K562 (cell line): ENCODE measurements around the gene LONRF3. TPM values are rescaled to one million over a fixed set of nuclear protein-coding genes. Genes with fewer than 3 reads are reported as not detected.

ENCODE experiments used
- ATAC-seq: fragments of 200-7000 bp; cut with Tn5 transposase; 3 replicates; pipeline ENCODE4 v1.9.1; 2020; ENCODE audit warnings: moderate library complexity
- BruUV-seq: library from RNA; stranded (reverse); fragments of 400-500 nt; replicated peaks from 2 replicates; lab custom pipeline; 2021; lab: Mats Ljungman, UMichigan
- CTCF ChIA-PET: fragments of 300-600 bp; formaldehyde crosslinking; extraction: SDS; loops from one replicate; lab custom pipeline; 2021; ENCODE audit warnings: low intra/inter-chr PET ratio; lab: Yijun Ruan, JAX
- POLR2A ChIA-PET: fragments of 300-600, 350-650 bp; sonication (Branson Sonifier 250); formaldehyde crosslinking; extraction: SDS; loops from one replicate; lab custom pipeline; 2021; ENCODE audit warnings: antibody characterized with exemption, inconsistent platforms; lab: Yijun Ruan, JAX
- DNase-seq, 4 experiments: peaks; one replicate each; pipeline versions ENCODE4 v3.0.0 to v3.0.0-alpha.2; 2011 to 2018; ENCODE audit warnings: low spot score in 3 of 4, mixed read lengths in 3 of 4; ENCODE audit errors: extremely low read depth in 1 of 4
- FAIRE-seq: peaks from 2 replicates; lab custom pipeline; 2011; peaks lifted over from hg19 to GRCh38; lab: Jason Lieb, UNC
- H2AFZ ChIP-seq: 2 replicates; pipeline ENCODE4 v1.6.0; 2011; ENCODE audit warnings: low read depth, low read length, control low read depth, inconsistent platforms
- H3K27ac ChIP-seq: fragments of 200-600 bp; 3 replicates; pipeline ENCODE4 v1.8.0; 2011; ENCODE audit warnings: low read depth, mild to moderate bottlenecking, control low read depth, inconsistent platforms, low read length, moderate library complexity, mixed read lengths; ENCODE audit errors: extremely low read depth
- H3K27me3 ChIP-seq, 2 experiments: fragments of 300-600 bp in 1 of 2; 2 replicates in 1 of 2; 3 replicates in 1 of 2; pipeline versions ENCODE4 v1.6.0 to v1.8.0; 2011; ENCODE audit warnings: inconsistent platforms in 2 of 2, low read length in 2 of 2, mild to moderate bottlenecking in 1 of 2, mixed read lengths in 1 of 2, moderate library complexity in 1 of 2; ENCODE audit not compliant: control insufficient read depth in 2 of 2, insufficient read depth in 2 of 2
- H3K36me3 ChIP-seq: fragments of 300-600 bp; 3 replicates; pipeline ENCODE4 v1.8.0; 2011; ENCODE audit warnings: mild to moderate bottlenecking, low read length, inconsistent platforms; ENCODE audit not compliant: control insufficient read depth, insufficient read depth
- H3K4me1 ChIP-seq, 2 experiments: fragments of 200-600 bp in 1 of 2; replicated peaks in 1 of 2; 2 replicates in 1 of 2; 3 replicates in 1 of 2; pipeline versions ENCODE4 v1.5.1 to v1.8.0; 2011; ENCODE audit warnings: inconsistent platforms in 2 of 2, low read length in 2 of 2, mild to moderate bottlenecking in 1 of 2, mixed read lengths in 1 of 2, moderate library complexity in 1 of 2; ENCODE audit not compliant: control insufficient read depth in 2 of 2, insufficient read depth in 2 of 2
- H3K4me2 ChIP-seq: 2 replicates; pipeline ENCODE4 v1.6.1; 2011; ENCODE audit warnings: low read length, control low read depth, inconsistent platforms, mixed read lengths; ENCODE audit not compliant: insufficient read depth
- H3K4me3 ChIP-seq: fragments of 200-600 bp; sonication (generic), shearing (Covaris generic); 2 replicates; pipeline ENCODE4 v1.5.1; 2016; ENCODE audit warnings: control low read depth, inconsistent platforms
- H3K79me2 ChIP-seq: fragments of 200-600 bp; 3 replicates; pipeline ENCODE4 v1.8.0; 2011; ENCODE audit warnings: low read length, inconsistent platforms; ENCODE audit not compliant: control insufficient read depth, insufficient read depth
- H3K9ac ChIP-seq, 2 experiments: 2 replicates each; pipeline versions ENCODE4 v1.6.0 to v1.6.1; 2011; ENCODE audit warnings: low read depth in 2 of 2, low read length in 2 of 2, control low read depth in 1 of 2, inconsistent platforms in 1 of 2, mild to moderate bottlenecking in 1 of 2, mixed read lengths in 1 of 2; ENCODE audit not compliant: insufficient read depth in 1 of 2
- H3K9me1 ChIP-seq: one replicate; pipeline ENCODE4 v1.6.0; 2011; ENCODE audit warnings: inconsistent platforms, mild to moderate bottlenecking, low read length, moderate library complexity; ENCODE audit not compliant: control insufficient read depth, insufficient read depth
- H3K9me3 ChIP-seq: replicated peaks from 2 replicates; pipeline ENCODE4 v1.5.1; 2011; ENCODE audit warnings: low read depth, low read length, inconsistent platforms; ENCODE audit not compliant: control insufficient read depth, insufficient read depth
- H4K20me1 ChIP-seq: replicated peaks from 2 replicates; pipeline ENCODE4 v1.6.1; 2011; ENCODE audit warnings: low read length, inconsistent platforms, mixed read lengths; ENCODE audit not compliant: control insufficient read depth, insufficient read depth
- ARHGAP35 ChIP-seq: fragments of 450-650 bp; IDR thresholded peaks from 2 replicates; pipeline ENCODE4 v1.6.1; 2018; ENCODE audit not compliant: partially characterized antibody
- CCNT2 ChIP-seq: IDR thresholded peaks from 2 replicates; pipeline ENCODE4 v1.6.1; 2011; ENCODE audit warnings: borderline replicate concordance, low read depth, mild to moderate bottlenecking, moderate library complexity, mixed read lengths, low read length; ENCODE audit not compliant: insufficient read length; ENCODE audit errors: extremely low read depth
- POLR3G ChIP-seq: IDR thresholded peaks from 2 replicates; pipeline ENCODE4 v1.6.1; 2011; ENCODE audit not compliant: insufficient read length, insufficient replicate concordance; ENCODE audit errors: extremely low read depth
- ZNF24 ChIP-seq: fragments of 450-650 bp; IDR thresholded peaks from 2 replicates; pipeline ENCODE4 v1.6.1; 2016
- ZSCAN32 ChIP-seq: fragments of 450-650 bp; formaldehyde crosslinking; IDR thresholded peaks from 2 replicates; pipeline ENCODE4 v1.4.0; 2020; ENCODE audit warnings: mild to moderate bottlenecking, moderate library complexity
- WGBS: fragments of 100-300 bp; shearing (Covaris generic); methylation state at CpG from one replicate; pipeline ENCODE4 v1.1.6; 2016; ENCODE audit warnings: low coverage, mixed read lengths; ENCODE audit not compliant: insufficient coverage; ENCODE audit errors: missing lambda C conversion rate; 5-methylcytosine and 5-hydroxymethylcytosine counted together
- in situ Hi-C: fragments of 300-500 bp; cut with MboI; formaldehyde crosslinking; loops from 4 replicates; pipeline ENCODE4 v1.15.0; 2018; ENCODE audit warnings: inconsistent platforms, mixed read lengths
- intact Hi-C: fragments of 100-400 bp; cut with micrococcal nuclease; formaldehyde crosslinking; loops from 2 replicates; pipeline ENCODE4 v1.14.2; 2022
- polyA plus RNA-seq, 8 experiments: library from polyadenylated mRNA; depleted of rRNA in 4 of 8; stranded (reverse) in 5 of 8; unstranded in 3 of 8; fragments of >200 nt; fragmentation: Nextera tagmentation in 2 of 8; fragmentation: Illumina TruSeq in 1 of 8; extraction: Ambion mirVana in 2 of 8; extraction: Trizol in 1 of 8; gene quantifications; 2 replicates each; pipeline versions ENCODE4 v1.2.1 to v1.2.3, GENCODE V29; 2011 to 2014; ENCODE audit warnings: inconsistent platforms in 1 of 8, missing spikeins in 1 of 8
- total RNA-seq, 7 experiments: library from RNA; depleted of rRNA in 6 of 7; stranded (reverse); fragments of >200 nt in 6 of 7; fragmentation: Illumina TruSeq in 2 of 7; extraction: Trizol in 2 of 7; gene quantifications; 2 replicates each; pipeline versions ENCODE4 v1.2.1 to v1.2.3, GENCODE V29; 2011 to 2021; ENCODE audit warnings: low replicate concordance in 1 of 7
- TF ChIP-seq, protein P1 (sequence below): sonication (generic); formaldehyde crosslinking; IDR thresholded peaks from 2 replicates; pipeline ENCODE4 v1.5.0; 2020; ENCODE audit warnings: missing genetic modification reagents
- TF ChIP-seq, protein P2 (sequence below): sonication (generic); formaldehyde crosslinking; IDR thresholded peaks from 2 replicates; pipeline ENCODE4 v1.8.1; 2023; ENCODE audit warnings: mild to moderate bottlenecking, missing genetic modification reagents
- TF ChIP-seq, protein P3 (sequence below): fragments of 250-450 bp; sonication (Bioruptor Pico); IDR thresholded peaks from 2 replicates; pipeline ENCODE4 v1.5.0; 2020; ENCODE audit warnings: mild to moderate bottlenecking

LONRF3 gene
- total and polyA plus RNA-seq, 9 of the 15 experiments (the other 6 are each of a cell fraction or from before 2014, with no cell fraction given), result 1.3 to 22.0 (median 8.7) TPM

DNA sequence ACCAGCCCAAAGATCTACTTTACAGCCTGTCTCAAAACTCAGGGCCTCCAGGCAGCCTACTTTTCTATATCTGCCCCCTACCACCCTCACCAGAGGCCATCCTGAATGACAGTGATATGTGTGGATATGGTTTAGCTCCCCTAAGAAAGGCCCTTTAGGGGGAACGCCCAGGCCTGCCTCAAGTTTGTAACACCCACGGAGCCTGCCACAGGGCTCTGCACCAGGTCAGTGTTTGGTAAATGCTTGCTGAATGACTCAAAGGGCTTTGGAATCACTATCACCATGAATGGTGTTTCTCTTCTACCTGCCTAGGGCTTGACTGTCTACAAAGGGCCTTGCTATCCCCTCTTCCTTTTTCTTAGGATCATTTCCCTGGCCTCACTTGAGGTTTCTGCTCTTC lies 11.3 kb upstream of the LONRF3 start:
- CTCF ChIA-PET, result no interaction called here
- no peaks in the 10 kb centered on the region for H4K20me1 ChIP-seq
- no peaks in the 10 kb centered on the region for H3K9me3 ChIP-seq
- no peak for TF ChIP-seq CCNT2
- TF ChIP-seq ARHGAP35, result no peak
- TF ChIP-seq, protein P1, sequence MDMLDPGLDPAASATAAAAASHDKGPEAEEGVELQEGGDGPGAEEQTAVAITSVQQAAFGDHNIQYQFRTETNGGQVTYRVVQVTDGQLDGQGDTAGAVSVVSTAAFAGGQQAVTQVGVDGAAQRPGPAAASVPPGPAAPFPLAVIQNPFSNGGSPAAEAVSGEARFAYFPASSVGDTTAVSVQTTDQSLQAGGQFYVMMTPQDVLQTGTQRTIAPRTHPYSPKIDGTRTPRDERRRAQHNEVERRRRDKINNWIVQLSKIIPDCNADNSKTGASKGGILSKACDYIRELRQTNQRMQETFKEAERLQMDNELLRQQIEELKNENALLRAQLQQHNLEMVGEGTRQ (CRISPR knock-in tag), result no peak
- TF ChIP-seq ZSCAN32, result no peak
- TF ChIP-seq POLR3G, result no peak
- TF ChIP-seq, protein P2, sequence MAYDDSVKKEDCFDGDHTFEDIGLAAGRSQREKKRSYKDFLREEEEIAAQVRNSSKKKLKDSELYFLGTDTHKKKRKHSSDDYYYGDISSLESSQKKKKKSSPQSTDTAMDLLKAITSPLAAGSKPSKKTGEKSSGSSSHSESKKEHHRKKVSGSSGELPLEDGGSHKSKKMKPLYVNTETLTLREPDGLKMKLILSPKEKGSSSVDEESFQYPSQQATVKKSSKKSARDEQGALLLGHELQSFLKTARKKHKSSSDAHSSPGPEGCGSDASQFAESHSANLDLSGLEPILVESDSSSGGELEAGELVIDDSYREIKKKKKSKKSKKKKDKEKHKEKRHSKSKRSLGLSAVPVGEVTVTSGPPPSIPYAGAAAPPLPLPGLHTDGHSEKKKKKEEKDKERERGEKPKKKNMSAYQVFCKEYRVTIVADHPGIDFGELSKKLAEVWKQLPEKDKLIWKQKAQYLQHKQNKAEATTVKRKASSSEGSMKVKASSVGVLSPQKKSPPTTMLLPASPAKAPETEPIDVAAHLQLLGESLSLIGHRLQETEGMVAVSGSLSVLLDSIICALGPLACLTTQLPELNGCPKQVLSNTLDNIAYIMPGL, result no peak
- TF ChIP-seq, protein P3, sequence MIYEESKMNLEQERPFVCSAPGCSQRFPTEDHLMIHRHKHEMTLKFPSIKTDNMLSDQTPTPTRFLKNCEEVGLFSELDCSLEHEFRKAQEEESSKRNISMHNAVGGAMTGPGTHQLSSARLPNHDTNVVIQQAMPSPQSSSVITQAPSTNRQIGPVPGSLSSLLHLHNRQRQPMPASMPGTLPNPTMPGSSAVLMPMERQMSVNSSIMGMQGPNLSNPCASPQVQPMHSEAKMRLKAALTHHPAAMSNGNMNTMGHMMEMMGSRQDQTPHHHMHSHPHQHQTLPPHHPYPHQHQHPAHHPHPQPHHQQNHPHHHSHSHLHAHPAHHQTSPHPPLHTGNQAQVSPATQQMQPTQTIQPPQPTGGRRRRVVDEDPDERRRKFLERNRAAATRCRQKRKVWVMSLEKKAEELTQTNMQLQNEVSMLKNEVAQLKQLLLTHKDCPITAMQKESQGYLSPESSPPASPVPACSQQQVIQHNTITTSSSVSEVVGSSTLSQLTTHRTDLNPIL, result no peak
- TF ChIP-seq ZNF24, result no peak
- POLR2A ChIA-PET, result no interaction called here
- no peak overlapping the region for H3K4me2 ChIP-seq
- H3K27me3 ChIP-seq, result peaks cover 0 to 5% of the 10 kb centered on the region in 2 experiments; a peak in 2 of 5 replicates
- no TSS peak for BruUV-seq
- DNase-seq (peak in 1 of 4 experiments; percentile 23), FAIRE-seq (no peak), ATAC-seq (peak; percentile 53)
- H3K4me3 ChIP-seq, result no peak overlapping the region
- in situ Hi-C loops, result no loop called here
- no peaks in the 10 kb centered on the region for H3K79me2 ChIP-seq
- intact Hi-C loops, result no loop called here
- H3K4me1 ChIP-seq, result peaks cover 0 to 18% of the 10 kb centered on the region in 2 experiments; a peak in 3 of 5 replicates
- H3K9ac ChIP-seq, result peak overlapping the region in 1 of 2 experiments; percentile 26; a peak in 1 of 4 replicates
- WGBS, result 21% methylated on average over 2 of the region's 2 CpGs
- no peaks in the 10 kb centered on the region for H3K9me1 ChIP-seq
- H3K36me3 ChIP-seq, result no peaks in the 10 kb centered on the region
- peak overlapping the region; percentile 19; the same call in 1 of the 2 replicates for H2AFZ ChIP-seq
- H3K27ac ChIP-seq, result no peak overlapping the region; the same call in 1 of the 3 replicates
